Measurements from ENCODE around the gene STAU1.
"Not testable (repeated sequence)": the region's sequence is repeated elsewhere in the genome, so short reads cannot be mapped to it uniquely, and the experiment has no call there.

Gene STAU1

DNA sequence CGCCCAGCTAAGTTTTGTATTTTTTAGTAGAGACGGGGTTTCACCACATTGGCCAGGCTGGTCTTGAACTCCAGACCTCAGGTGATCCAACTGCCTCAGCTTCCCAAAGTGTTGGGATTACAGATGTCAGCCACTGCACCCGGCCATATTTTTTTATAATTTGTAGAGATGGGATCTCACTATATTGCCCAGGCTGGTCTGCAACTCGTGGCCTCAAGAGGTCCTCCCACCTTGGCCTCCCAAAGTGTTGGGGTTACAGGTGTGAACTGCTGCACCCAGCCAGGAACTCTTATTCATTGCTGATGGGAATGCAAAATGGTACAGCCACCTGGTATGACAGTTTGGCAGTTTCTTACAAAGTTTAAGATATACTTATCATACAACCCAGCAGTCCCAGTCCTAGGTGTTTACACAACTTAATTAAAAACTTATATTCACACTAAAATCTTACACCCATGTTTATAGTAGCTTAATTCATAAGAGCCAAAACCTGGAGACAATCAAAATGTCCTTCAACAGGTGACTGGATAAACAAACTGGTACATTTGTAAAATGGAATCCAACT, 11.7 kb upstream of the STAU1 start:
- no peak for DNase-seq

DNA sequence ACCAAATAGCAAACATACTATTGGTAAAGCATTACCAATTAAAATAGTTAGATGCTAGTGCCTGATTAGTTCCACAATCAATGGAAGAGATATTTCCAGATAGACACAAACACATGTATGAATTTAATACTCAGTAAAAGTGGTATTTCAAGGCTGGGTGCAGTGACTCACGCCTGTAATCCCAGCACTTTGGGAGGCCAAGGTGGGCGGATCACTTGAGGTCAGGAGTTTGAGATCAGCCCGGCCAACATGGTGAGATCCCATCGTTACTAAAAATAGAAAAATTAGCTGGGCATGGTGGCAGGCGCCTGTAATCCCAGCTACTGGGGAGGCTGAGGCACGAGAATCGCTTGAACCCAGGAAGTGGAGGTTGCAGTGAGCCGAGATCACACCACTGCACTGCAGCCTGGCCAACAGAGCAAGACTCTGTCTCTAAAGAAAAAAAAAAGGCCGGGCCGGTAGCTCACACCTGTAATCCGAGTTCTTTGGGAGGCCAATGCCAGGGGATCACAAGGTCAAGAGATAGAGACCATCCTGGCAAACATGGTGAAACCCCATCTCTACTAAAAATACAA, 4.9 kb upstream of the STAU1 start:
- DNase-seq = not testable (repeated sequence)

DNA sequence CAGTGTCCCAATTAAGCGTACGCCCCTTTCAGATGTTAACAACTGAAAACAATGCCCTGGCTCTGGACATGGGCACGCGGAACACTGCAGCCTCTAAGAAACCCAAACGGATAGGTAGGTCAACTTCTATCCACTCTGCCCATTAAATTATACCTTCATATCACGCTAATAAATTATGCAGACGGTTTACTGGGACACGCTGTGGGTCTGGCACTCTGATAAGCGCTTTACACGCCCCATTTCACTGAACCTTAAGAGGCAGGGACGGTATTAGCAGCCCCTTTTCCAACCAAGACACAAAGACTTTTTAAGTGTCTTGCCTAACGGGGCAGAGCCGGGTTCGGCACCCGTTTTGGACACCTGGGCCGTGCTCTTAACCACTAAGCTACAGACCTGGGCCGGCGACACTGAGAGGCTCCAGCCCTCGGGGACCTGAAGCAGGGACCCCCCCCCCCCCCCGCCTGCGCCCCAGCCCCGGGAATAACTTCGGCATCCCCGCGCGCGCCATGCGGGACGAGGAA, 744 bp downstream of the STAU1 start:
- DNase-seq = no peak

- no peak for DNase-seq
Measured at GRCh38 chr20:49186535-49187329, 1.4 kb downstream of the STAU1 start.

GRCh38 chr20:49185071-49185761, 2.9 kb downstream of the STAU1 start:
- no peak for DNase-seq

- DNase-seq = no peak
Measured at GRCh38 chr20:49184691-49185070, 3.5 kb downstream of the STAU1 start.

DNA sequence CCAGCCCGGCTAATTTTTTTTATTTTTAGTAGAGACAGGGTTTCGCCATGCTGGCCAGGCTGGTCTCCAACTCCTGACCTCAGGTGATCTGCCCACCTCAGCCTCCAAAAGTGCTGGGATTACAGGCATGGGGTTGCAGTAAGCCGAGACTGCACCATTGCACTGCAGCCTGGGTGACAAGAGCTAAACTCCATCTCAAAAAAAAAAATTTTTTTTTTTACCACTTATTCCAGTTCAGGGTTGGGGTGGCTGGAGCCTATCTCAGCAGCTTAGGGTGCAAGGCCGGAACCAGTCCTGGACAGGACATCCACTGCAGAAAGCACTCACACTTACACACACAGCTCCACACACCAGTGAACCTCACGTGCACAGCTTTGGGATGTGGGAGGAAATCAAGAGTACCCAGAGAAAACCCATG, 4.0 kb downstream of the STAU1 start:
- not testable (repeated sequence) for DNase-seq

- no peak for DNase-seq
Measured at GRCh38 chr20:49183444-49183843, 4.7 kb downstream of the STAU1 start.

GRCh38 chr20:49181265-49181877, 6.8 kb downstream of the STAU1 start:
- DNase-seq = no peak

- DNase-seq = no peak
Measured at GRCh38 chr20:49179368-49180277, 8.5 kb downstream of the STAU1 start.

DNA sequence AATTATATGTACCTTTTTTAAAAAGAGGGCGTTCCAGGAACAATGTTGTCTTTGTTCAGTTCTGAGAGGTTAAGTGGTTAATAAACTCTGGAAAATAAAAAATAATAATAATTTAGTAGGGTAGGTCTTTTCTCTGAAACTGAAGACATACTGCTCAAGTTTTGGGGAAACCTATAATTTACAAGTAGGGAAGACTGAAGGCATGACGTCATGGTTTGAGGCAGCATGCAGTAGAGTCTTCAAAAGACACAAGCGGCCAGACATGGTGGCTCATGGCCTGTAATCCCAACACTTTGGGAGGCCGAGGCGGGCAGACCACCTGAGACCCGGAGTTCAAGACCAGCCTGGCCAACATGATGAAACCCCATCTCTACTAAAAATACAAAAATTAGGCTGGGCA, 14.0 kb downstream of the STAU1 start:
- no peak for DNase-seq

DNA sequence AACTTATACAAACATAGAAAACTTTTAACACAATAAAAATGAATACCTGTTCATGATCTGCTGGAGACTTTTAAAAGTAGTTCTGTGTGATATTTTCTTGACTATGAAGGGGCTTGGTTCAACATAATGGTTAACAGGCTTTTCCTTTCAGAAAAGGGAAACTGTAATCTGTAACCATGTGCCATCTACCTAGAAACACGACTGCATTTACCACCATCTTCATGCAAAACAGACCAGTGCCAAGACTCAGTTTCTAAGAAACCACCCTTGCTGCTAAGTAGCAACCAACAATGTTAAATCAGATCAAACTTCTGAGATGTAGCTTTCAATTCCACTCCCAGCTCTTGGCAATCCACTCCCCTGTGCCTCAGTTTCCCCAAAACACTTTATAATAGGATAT, 15.7 kb downstream of the STAU1 start:
- no peak for DNase-seq

GRCh38 chr20:49171909-49172308, 16.2 kb downstream of the STAU1 start:
- DNase-seq = no peak

DNA sequence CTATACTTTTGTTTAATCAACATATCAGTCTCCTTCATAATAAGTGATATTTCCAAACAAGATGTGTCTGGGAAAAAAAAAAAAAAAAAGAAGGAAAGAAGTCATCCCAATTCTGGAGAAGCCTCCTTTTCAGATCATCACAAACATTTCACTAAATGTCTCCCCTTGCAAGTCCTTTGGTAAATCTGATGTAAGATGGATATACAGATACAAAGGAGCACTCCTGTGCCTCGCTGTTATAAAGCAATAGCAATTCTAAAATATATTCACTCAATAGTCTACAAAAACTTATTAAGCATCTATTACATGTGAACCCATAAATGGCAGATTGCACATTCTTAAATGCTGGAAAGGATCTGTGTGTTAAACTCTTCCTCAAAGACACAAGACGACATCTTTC, 17.4 kb downstream of the STAU1 start:
- DNase-seq = no peak

GRCh38 chr20:49169547-49169946, 18.6 kb downstream of the STAU1 start:
- DNase-seq = no peak

GRCh38 chr20:49168864-49169263, 19.3 kb downstream of the STAU1 start:
- DNase-seq = not testable (repeated sequence)

GRCh38 chr20:49167811-49168507, 20.2 kb downstream of the STAU1 start:
- DNase-seq = no peak

DNA sequence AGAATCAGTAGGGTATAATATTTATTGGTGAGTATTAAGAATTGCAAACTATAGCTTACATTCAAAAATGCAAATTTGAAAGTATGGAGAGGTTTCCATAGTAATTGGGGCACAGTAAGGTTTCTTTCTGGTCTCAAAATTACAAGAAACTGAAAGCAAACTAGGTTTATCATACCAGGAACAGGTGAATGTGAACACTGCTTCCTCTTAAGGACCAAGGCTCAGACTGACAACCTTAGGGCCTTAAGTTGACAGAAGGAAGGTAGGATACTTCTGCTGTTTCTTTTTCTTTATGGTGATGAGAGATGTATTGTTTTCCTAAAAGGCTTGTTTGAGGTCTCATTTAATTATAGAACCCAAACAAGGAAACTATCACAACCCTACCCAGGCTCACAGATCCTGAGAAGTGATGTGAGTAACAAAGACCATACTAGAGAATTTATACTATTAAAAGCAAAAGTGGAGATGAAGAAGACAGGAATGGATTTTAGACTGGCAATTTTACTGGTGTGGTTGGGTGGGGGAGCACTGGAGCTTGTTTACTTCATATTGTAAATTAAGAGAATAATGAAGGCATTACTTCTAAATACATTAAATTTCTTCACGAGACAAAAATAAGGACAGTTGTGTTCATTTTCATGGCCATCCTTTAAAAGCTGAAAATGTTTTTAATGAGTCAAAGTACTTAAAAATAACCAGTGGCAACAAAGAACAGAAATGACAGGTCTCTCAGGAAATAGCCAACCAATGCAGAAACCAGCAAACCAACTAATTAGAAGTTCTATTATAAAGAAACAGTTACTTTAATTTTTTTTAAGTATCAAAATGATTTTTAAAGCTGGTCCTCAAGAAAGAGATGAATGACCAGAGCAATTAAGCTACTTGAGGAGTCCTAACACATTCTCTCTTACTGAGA, 21.3 kb downstream of the STAU1 start:
- DNase-seq = no peak

DNA sequence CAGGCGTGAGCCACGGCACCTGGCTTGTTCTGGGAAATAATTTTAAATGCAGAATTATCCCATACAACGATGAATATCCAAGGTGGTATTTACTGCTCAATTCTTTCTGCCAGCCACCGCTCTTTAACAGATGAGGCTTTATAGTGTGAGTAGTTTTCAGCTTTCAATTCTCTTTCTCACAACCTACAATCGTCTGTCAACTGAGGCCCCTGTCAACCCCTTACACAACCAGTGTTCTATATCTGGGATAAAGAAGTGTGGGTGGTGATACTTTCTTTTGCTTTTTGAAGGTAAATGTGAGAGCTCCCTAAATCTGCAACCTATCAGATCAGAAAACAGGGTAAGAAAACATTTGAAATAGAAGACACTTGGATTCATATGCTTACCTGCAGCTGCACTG, 22.5 kb downstream of the STAU1 start:
- DNase-seq = no peak

GRCh38 chr20:49163696-49164095, 24.4 kb downstream of the STAU1 start:
- DNase-seq = no peak

All from NCI-H1105 (cell line).